LNCAP (cell line): Measurements from ENCODE around the gene YTHDC1.

Source experiments
- TF ChIP-seq, protein P1 (sequence below): fragments of 450-650 bp; IDR thresholded peaks from 2 replicates; pipeline ENCODE4 v1.5.1; 2017; ENCODE audit warnings: mild to moderate bottlenecking

YTHDC1 gene

DNA sequence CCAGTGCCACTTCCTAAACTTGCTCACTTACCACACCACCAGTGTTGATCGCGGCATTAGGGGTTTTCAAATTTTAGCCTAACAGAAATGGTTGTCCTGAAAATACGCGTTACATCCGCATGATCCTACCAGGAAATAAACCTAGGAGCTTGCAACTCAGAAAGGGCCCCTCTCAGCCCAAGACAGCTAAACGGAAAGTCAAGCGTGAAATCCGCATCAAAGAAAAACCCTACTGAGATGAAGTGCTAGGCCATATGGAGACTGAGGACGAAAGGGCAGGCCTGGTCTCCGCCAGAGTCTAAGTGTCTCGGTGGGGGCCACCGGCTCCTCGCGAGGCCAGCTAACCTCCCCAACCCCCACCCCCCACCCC lies 626 bp downstream of the YTHDC1 start:
- TF ChIP-seq, protein P1, sequence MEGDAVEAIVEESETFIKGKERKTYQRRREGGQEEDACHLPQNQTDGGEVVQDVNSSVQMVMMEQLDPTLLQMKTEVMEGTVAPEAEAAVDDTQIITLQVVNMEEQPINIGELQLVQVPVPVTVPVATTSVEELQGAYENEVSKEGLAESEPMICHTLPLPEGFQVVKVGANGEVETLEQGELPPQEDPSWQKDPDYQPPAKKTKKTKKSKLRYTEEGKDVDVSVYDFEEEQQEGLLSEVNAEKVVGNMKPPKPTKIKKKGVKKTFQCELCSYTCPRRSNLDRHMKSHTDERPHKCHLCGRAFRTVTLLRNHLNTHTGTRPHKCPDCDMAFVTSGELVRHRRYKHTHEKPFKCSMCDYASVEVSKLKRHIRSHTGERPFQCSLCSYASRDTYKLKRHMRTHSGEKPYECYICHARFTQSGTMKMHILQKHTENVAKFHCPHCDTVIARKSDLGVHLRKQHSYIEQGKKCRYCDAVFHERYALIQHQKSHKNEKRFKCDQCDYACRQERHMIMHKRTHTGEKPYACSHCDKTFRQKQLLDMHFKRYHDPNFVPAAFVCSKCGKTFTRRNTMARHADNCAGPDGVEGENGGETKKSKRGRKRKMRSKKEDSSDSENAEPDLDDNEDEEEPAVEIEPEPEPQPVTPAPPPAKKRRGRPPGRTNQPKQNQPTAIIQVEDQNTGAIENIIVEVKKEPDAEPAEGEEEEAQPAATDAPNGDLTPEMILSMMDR, result no peak

DNA sequence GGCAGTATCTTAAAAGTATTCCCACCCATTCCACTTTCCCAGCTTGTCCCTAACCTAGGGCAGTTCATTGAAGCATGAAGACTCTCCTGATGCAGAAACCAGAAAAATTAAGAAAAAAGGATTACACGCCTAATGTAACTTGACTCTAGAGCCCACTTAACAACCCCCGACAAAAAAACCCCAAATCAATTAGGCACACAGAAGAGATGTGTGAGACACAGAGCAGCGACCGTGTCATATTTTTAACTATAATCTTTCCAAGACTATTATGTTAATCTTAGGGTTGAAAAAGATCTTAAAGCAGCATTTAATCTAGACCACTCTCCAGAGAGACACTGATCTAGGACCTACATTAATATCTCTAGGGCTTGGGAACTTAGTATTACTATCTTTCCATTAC lies 1.3 kb downstream of the YTHDC1 start:
- TF ChIP-seq, protein P1, result no peak

DNA sequence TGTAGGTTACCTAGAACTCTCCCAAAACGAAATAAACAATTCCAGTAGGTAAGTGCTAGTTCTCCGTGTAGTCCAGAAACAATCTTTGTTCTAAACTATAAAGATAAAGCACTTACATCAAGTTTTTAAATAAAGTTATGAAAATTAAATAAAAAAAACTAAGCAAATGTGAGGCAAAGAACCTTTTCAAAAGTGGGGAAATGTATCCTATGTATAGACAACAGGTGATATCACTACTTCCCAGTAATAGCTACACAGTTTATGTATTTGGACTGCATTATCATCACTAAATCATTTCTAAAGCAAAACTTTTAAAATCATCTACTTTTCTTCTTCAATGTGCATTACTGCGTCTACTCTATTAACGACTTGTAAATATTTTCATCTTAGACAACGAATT lies 2.0 kb downstream of the YTHDC1 start:
- TF ChIP-seq, protein P1, result no peak

DNA sequence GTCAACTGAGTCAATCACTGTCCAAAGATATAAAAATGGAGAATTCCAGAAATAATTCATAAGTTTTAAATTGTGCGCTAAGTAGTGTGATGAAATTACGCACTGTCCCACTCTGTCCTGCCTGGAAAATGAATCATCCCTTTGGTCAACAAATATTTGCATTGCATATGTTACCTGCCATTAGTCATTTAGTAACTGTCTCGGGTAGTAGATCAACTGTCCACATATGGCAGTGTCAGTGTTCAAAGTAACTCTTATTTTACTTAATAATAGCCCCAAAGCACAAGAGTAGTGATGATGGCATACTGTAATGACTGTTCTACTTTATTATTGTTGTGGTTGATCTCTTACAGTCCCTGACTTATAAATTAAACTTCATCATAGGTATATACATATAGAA lies 3.4 kb downstream of the YTHDC1 start:
- TF ChIP-seq, protein P1, result no peak

DNA sequence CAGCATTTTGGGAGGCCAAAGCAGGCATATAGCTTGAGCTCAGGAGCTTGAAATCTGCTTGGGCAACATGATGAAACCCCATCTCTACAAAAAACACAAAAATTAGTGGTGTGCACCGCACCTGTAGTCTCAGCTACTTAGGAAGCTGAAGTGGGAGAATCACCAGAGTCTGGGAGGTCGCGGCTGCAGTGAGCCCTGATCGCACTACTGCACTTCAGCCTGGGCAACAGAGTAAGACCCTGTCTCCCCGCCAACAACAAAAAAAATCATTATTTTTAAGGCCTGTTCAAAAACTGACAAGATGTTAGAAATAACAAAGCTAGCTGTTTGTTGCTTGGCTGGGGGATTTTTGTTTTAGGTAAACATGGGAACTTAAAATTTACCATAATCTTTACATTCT lies 5.1 kb downstream of the YTHDC1 start:
- TF ChIP-seq, protein P1, result no peak

DNA sequence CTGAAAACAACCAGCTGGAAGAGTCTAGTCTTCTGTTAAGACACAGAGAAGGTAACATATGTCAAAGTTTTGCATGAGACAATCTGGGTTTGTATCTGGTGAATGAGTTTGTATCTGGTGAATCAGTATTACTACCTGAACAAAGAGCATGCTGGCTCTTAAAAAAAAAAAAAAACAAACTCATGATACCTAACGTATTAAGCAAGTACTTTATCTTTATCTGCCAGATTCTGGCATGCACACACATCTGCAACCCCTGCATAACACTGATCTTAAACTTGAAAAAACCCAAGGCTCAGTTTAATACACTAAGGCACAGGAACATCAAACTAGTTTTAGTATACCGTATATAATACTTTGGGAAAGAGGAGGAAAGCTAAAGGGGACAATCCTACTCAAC lies 5.8 kb downstream of the YTHDC1 start:
- TF ChIP-seq, protein P1, result no peak

DNA sequence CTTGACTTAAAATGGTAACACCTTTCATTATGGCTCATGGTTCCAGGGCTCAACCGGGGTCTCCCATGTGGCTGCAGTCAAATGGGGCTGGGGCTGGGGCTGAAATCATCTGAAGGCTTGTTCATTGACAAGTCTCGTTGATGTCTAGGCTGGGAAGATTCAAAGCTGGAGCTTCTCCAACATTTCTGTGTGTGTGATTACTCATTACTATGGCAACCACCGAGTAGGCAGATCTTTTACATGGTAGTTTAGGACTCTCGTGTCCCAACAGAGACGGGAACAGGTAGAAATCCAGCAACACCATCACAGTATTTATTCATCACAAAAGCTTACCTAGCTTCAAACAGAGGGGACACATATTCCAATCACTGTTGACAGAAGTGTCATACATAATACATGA lies 7.8 kb downstream of the YTHDC1 start:
- TF ChIP-seq, protein P1, result no peak

DNA sequence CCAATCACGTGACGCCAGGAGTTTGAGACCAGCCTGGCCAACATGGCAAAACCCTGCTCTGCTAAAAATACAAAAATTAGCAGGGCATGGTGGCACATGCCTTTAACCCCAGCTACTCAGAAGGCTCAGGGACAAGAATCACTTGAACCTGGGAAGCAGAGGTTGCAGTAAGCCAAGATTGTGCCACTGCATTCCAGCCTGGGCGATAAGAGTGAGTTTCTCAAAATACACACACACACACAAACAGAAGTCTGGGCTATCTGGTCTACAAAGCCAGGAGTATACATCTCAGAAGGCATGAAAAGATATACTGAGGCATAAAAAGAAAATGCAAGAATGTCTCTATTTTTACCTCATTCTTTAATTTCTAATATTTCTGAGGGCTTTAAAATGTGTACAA lies 11.3 kb downstream of the YTHDC1 start:
- TF ChIP-seq, protein P1, result no peak
